ENCODE measurements around the gene UCP3. TPM values are rescaled to one million over a fixed set of nuclear protein-coding genes. Genes with fewer than 3 reads are reported as not detected.

Gene UCP3
- polyA plus RNA-seq, 3 donors, result 2.0 to 3.2 (median 3.1) TPM

DNA sequence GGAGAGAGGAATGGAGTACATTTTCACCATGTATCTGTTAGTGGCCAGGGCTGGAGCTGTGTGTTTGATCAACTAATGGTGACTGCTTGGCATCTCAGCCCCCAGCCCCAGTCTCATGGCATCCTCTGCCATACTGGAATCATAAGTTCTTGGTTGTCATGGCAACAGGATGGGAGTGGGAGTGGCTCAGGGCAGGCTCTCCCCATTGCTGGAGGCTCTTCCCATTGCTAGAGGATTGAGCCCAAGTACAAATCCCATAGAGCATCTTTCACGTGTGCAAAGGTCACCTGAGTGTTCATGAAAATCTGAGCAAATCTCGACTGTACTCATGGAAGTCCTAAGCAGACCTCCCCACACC, 43.1 kb downstream of the UCP3 start:
- no peak for DNase-seq (ENCODE audit: extremely low read depth in 1 of 11, low read depth in 9 of 11, low spot score in 4 of 11)

- DNase-seq (ENCODE audit: extremely low read depth in 1 of 11, low read depth in 9 of 11, low spot score in 4 of 11), result no peak
Measured at GRCh38 chr11:73965076-73965763, 43.7 kb downstream of the UCP3 start.

DNA sequence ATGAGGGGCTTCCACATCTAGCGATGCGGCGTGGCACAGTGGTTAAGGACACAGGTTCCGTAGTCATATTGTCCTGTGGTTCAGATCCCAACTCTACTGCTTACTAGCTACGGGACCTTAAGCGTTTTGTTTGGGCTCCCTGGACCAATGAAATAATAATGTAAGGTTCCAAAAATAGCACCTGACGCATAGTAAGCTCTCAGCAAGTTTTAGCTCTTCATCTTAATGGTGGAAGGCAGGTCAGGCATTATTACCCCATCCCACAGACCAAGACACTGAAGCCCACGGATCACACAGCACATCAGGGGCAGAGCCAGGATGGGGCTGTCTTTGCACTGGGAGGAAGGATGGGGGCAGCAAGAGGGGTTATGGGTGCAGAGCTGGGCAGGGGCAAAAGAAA, 45.0 kb downstream of the UCP3 start:
- no peak for DNase-seq (ENCODE audit: extremely low read depth in 1 of 11, low read depth in 9 of 11, low spot score in 4 of 11)

DNA sequence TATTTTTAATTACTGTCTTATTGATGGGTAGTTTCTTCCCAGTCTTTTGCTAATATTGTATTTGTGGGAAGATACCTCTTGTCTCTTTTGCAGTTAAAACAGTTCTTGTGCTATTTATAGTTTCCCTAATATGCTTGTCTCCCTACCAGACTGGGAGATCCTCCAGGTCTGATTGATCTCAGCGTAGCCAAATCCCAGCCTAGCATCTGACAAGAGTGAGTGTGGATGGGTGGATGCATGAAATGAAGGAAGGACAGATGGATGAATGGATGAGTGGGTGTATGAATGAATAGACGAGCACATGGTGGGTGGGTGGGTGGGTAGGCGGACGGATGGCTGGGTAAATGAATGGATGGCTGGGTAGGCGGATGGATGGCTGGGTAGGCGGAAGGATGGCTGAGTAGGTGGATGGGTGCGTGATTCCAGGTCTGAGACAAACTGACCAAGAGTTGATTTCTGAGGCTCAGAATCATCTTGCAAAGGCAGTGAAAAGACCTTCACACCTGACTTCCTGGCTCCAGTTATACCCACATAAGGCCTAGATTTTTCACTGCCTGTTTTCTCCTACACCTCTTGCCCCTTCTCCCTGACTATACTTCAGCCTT, 46.7 kb downstream of the UCP3 start:
- DNase-seq (ENCODE audit: extremely low read depth in 1 of 11, low read depth in 9 of 11, low spot score in 4 of 11), result no peak

- no peak for DNase-seq (ENCODE audit: extremely low read depth in 1 of 11, low read depth in 9 of 11, low spot score in 4 of 11)
Measured at GRCh38 chr11:73961321-73961720, 47.6 kb downstream of the UCP3 start.

DNA sequence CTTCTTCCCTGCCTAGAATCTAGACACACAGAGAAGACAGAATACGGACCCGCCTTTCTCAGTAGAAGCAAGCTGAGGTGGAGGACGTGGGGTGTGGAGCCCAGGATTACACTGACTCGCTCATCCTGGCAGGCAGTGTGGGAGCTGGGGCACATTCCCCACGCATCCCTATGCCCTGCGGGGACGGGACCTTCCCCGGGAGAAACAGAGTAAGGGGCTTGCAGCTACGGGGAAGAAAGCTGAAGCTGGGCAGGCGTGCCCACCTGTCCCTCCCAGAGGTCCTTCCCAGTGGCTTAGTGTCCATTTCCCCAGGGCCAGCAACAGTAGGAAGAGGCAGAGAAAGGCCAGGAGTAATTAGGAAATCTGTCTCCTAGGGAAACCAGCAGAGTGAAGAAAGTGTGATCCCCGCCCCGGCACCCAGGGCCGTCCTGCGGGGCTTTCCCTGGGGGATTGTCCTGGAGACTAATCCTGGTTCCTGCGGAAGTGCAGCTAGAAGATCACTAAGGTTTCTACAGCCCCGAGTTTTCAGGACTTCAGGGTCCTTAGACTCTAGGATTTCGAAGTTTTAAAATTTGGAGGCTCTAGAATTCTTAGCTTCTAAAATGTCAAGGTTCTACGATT, 50.3 kb downstream of the UCP3 start:
- DNase-seq (ENCODE audit: extremely low read depth in 1 of 11, low read depth in 9 of 11, low spot score in 4 of 11), result no peak

- DNase-seq (ENCODE audit: extremely low read depth in 1 of 11, low read depth in 9 of 11, low spot score in 4 of 11), result no peak
Measured at GRCh38 chr11:73957654-73958361, 51.1 kb downstream of the UCP3 start.

DNA sequence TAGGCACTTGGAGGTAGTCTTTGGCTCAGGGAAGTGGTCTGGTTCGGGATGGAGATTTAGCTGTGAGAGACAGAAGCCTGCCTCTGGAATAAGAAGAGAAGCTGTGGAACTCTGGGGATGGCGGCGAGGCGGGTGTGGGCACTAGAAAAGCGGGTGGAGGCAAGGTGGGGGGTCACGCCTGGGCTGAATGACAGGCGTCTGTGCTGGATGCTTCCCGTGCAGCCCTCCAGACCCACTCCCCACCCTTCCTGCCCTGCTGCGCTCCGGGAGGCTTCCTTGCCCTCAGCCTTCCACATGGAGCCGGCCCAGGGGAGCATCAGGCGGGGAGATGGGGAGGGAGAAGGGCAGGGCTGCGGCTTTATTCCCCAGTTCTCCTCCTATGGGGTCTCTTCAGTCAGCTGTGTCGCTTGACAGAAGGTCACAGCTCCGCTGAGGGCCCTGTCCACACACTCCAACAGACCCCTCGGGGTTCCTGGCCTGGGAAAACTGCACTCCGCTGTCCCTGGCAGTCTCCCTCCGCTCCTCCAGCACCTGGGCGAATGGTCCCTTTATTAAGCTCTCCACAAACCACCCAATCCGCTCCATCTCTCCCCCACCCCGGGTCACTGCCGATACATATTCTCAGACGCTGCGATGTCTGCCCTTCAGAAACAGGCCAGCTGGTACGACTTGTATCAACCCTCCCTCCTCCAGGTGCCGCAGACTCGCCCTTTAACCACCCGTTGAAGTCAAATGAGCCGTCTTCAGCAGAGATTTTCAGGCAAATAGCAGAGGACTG, 51.8 kb downstream of the UCP3 start:
- no peak for DNase-seq (ENCODE audit: extremely low read depth in 1 of 11, low read depth in 9 of 11, low spot score in 4 of 11)

- no peak for DNase-seq (ENCODE audit: extremely low read depth in 1 of 11, low read depth in 9 of 11, low spot score in 4 of 11)
Measured at GRCh38 chr11:73951797-73952196, 57.1 kb downstream of the UCP3 start.

DNA sequence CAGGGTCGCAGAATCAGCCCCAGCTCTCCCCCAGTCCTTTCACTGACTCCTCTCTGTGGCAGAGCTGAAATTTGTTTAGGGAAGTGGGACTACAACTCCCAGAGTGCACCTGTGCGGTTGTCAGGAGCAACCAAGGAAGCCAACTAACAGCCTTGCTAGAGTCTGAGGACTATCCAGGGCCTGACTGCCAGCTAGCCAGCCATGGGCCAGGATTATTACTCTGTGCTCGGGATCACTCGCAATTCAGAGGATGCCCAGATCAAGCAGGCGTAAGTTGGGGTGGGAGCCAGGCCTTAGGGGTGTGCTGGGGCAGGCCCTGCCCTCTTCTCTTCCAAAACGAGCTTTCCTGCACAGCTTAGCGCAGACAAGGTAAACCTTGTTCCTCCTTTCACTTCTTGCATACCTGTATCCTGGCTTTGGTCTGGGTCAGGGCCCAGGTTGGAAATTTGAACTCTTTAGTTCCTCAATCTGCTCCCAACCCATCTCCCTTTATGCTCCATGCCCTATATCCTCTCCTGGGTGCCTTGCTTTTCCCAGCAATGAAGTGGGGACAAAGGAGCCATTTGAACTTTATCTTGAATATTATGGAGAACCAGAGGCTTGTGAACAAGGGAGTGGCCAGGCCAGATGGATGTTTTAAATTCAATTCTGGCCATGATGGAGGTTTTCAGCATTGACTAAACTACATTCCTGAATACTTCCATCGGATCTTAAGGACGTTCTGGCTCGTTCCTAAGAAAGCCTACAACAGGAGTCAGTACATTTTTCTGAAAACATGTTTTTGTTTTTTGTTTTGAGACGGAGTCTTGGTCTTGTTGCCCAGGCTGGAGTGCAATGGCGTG, 57.8 kb downstream of the UCP3 start, which contains the start of gene DNAJB13:
Gene DNAJB13 (plus strand): TSS at position 158 of the 842 bp plus-strand sequence. CDS start 44 bp downstream, at position 202.
- DNase-seq (ENCODE audit: extremely low read depth in 1 of 11, low read depth in 9 of 11, low spot score in 4 of 11), result peak in 7 of 11 donors; percentile 20 to 50 (median 39)

Other genes starting within 250 kb of the UCP3 start
- 100 to 1,000 TPM; 113 to 127 (median 117) TPM for gene RAB6A, start 248.0 kb downstream of the UCP3 start, polyA plus RNA-seq (ENCODE audit: insufficient read length in 3 of 3)
- gene MRPL48, start 221.2 kb downstream of the UCP3 start, polyA plus RNA-seq (ENCODE audit: insufficient read length in 3 of 3), result 10 to 100 TPM; 53.5 to 75.1 (median 69.4) TPM
- 10 to 100 TPM; 66.2 to 74.0 (median 71.6) TPM for gene COA4, start 132.2 kb downstream of the UCP3 start, polyA plus RNA-seq (ENCODE audit: insufficient read length in 3 of 3)
- 10 to 100 TPM; 32.9 to 39.7 (median 36.0) TPM for gene PAAF1, start 132.1 kb downstream of the UCP3 start, polyA plus RNA-seq (ENCODE audit: insufficient read length in 3 of 3)
- gene DNAJB13, start 58.1 kb downstream of the UCP3 start, polyA plus RNA-seq (ENCODE audit: insufficient read length in 3 of 3), result 1 to 10 TPM; 4.8 to 6.1 (median 4.9) TPM
- gene UCP2, start 26.2 kb downstream of the UCP3 start, polyA plus RNA-seq (ENCODE audit: insufficient read length in 3 of 3), result 10 to 100 TPM; 65.1 to 73.2 (median 68.4) TPM
- 10 to 100 TPM; 21.6 to 26.6 (median 23.0) TPM for gene C2CD3, start 161.9 kb upstream of the UCP3 start, polyA plus RNA-seq (ENCODE audit: insufficient read length in 3 of 3)
- 10 to 100 TPM; 38.3 to 41.5 (median 40.9) TPM for gene PPME1, start 162.2 kb upstream of the UCP3 start, polyA plus RNA-seq (ENCODE audit: insufficient read length in 3 of 3)

All from renal cortex interstitium (tissue), 11 donors.